ENCODE results near the gene FKBP14. TPM values are rescaled to one million over a fixed set of nuclear protein-coding genes. Genes with fewer than 3 reads are reported as not detected.

The FKBP14 gene
- total RNA-seq, 1 experiment from 2014 or later: 11.5 TPM

GRCh38 chr7:30022991-30023390 lies 3.5 kb downstream of the FKBP14 start:
- Histone ChIP-seq H3K56ac (ENCODE audit: insufficient read length, low read depth, low read length) (no peak overlapping the region), H3K9me3 (ENCODE audit: control insufficient read depth, low read depth, low read length) (no peaks in the 10 kb centered on the region), H3K14ac (ENCODE audit: insufficient read depth, low read length) (no peak overlapping the region), H4K20me1 (ENCODE audit: control insufficient read depth, insufficient read depth, insufficient read length) (no peaks in the 10 kb centered on the region), H4K91ac (ENCODE audit: insufficient read length, low read depth, low read length) (no peak overlapping the region), H3K27ac (ENCODE audit: insufficient read length, low read depth, low read length) (no peak overlapping the region), H2BK12ac (ENCODE audit: insufficient read length, low read depth, low read length) (no peak overlapping the region), H3K27me3 (ENCODE audit: insufficient read depth, low read length) (no peaks in the 10 kb centered on the region), H2BK15ac (ENCODE audit: low read depth, low read length) (no peak overlapping the region), H3K79me1 (ENCODE audit: insufficient read depth, low read depth, low read length, poor library complexity, severe bottlenecking) (no peaks in the 10 kb centered on the region), H3K23me2 (ENCODE audit: insufficient read length, low read depth, low read length, poor library complexity, severe bottlenecking) (peaks cover 9% of the 10 kb centered on the region), H3K18ac (ENCODE audit: insufficient read length, low read depth, low read length) (no peak overlapping the region), H3K4me1 (ENCODE audit: insufficient read depth, low read length) (no peaks in the 10 kb centered on the region; the same call in 1 of the 2 replicates), H3K23ac (ENCODE audit: insufficient read length, low read depth, low read length) (no peak overlapping the region), H3K4me2 (ENCODE audit: insufficient read depth, insufficient read length, low read length) (no peak overlapping the region), H3K79me2 (ENCODE audit: insufficient read depth, low read length) (peaks cover 4% of the 10 kb centered on the region; the same call in 1 of the 2 replicates), H3K4ac (ENCODE audit: low read depth, low read length) (no peak overlapping the region), H4K5ac (ENCODE audit: insufficient read length, low read depth, low read length) (no peak overlapping the region), H2BK5ac (ENCODE audit: insufficient read length, low read length) (no peak overlapping the region), H4K8ac (replicated peaks; ENCODE audit: insufficient read length, low read depth, low read length) (no peak overlapping the region), H3K9ac (ENCODE audit: extremely low read depth, insufficient read length, low read length) (no peak overlapping the region), H2BK120ac (ENCODE audit: low read depth, low read length, poor library complexity, severe bottlenecking) (no peak overlapping the region), H3T11ph (ENCODE audit: low read length) (no peak overlapping the region), H2AFZ (ENCODE audit: low read length) (no peak overlapping the region), H2BK20ac (ENCODE audit: low read depth, low read length, poor library complexity, severe bottlenecking) (no peak overlapping the region), H2AK5ac (ENCODE audit: insufficient read length, low read length) (no peak overlapping the region)
- TF ChIP-seq CTCF (conservative IDR thresholded peaks at IDR 0.05): no peak
- DNase-seq: no peak
- H3K4me1 Mint-ChIP-seq: peaks cover 25 to 27% of the 10 kb centered on the region in 2 experiments
- no peak overlapping the region for H3K27ac Mint-ChIP-seq
- H3K27me3 Mint-ChIP-seq (ENCODE audit: low read depth): no peaks in the 10 kb centered on the region
- H3K36me3 Mint-ChIP-seq (ENCODE audit: insufficient read depth in 1 of 3, low read depth in 3 of 3): peaks cover 6 to 17% (median 12%) of the 10 kb centered on the region in 3 experiments
- H3K4me3 Mint-ChIP-seq: no peak overlapping the region
- no peaks in the 10 kb centered on the region for H3K9me3 Mint-ChIP-seq

Measured in H9 (cell line).